ENCODE data around the gene PPP2R3B.
"Not testable (repeated sequence)": the region's sequence is repeated elsewhere in the genome, so short reads cannot be mapped to it uniquely, and the experiment has no call there.

Gene PPP2R3B

GRCh38 chrX:353566-354535, 32.9 kb downstream of the PPP2R3B start:
- Histone ChIP-seq H3K4me3 (ENCODE audit: insufficient read depth, low read depth, low read length) (no peak overlapping the region), H3K36me3 (ENCODE audit: control insufficient read depth, insufficient read depth, low read length) (peaks cover 4% of the 10 kb centered on the region), H3K27ac (ENCODE audit: insufficient read depth, low read depth, low read length, poor library complexity, severe bottlenecking) (no peak overlapping the region), H3K4me1 (ENCODE audit: control insufficient read depth, insufficient read depth, low read length) (no peaks in the 10 kb centered on the region), H3K27me3 (ENCODE audit: control insufficient read depth, insufficient read depth, low read length, poor library complexity, severe bottlenecking) (no peaks in the 10 kb centered on the region), H3K9me3 (ENCODE audit: control insufficient read depth, low read length) (no peaks in the 10 kb centered on the region)
- 93% methylated on average over 39 of the region's 39 CpGs for WGBS, 2 experiments

GRCh38 chrX:352582-353314, 34.0 kb downstream of the PPP2R3B start:
- Histone ChIP-seq H3K27ac (ENCODE audit: insufficient read depth, low read depth, low read length, poor library complexity, severe bottlenecking) (no peak overlapping the region), H3K4me1 (ENCODE audit: control insufficient read depth, insufficient read depth, low read length) (no peaks in the 10 kb centered on the region), H3K27me3 (ENCODE audit: control insufficient read depth, insufficient read depth, low read length, poor library complexity, severe bottlenecking) (no peaks in the 10 kb centered on the region), H3K4me3 (ENCODE audit: insufficient read depth, low read depth, low read length) (no peak overlapping the region), H3K36me3 (ENCODE audit: control insufficient read depth, insufficient read depth, low read length) (peaks cover 4% of the 10 kb centered on the region), H3K9me3 (ENCODE audit: control insufficient read depth, low read length) (no peaks in the 10 kb centered on the region)
- WGBS, 2 experiments: 93 to 94% methylated on average over 39 of the region's 39 CpGs

- 96% methylated on average over 27 of the region's 27 CpGs for WGBS, 2 experiments
- Histone ChIP-seq H3K9me3 (ENCODE audit: control insufficient read depth, low read length) (no peaks in the 10 kb centered on the region), H3K4me1 (ENCODE audit: control insufficient read depth, insufficient read depth, low read length) (no peaks in the 10 kb centered on the region), H3K4me3 (ENCODE audit: insufficient read depth, low read depth, low read length) (no peak overlapping the region), H3K36me3 (ENCODE audit: control insufficient read depth, insufficient read depth, low read length) (peaks cover 4% of the 10 kb centered on the region), H3K27ac (ENCODE audit: insufficient read depth, low read depth, low read length, poor library complexity, severe bottlenecking) (no peak overlapping the region), H3K27me3 (ENCODE audit: control insufficient read depth, insufficient read depth, low read length, poor library complexity, severe bottlenecking) (no peaks in the 10 kb centered on the region)
These were observed 34.5 kb downstream of the PPP2R3B start for GRCh38 chrX:352181-352580.

- no peaks in the 10 kb centered on the region for H3K9me3 ChIP-seq (ENCODE audit: control insufficient read depth, low read length)
- H3K4me3 ChIP-seq (ENCODE audit: insufficient read depth, low read depth, low read length): no peak overlapping the region
- H3K27ac ChIP-seq (ENCODE audit: insufficient read depth, low read depth, low read length, poor library complexity, severe bottlenecking): no peak overlapping the region
- no peaks in the 10 kb centered on the region for H3K4me1 ChIP-seq (ENCODE audit: control insufficient read depth, insufficient read depth, low read length)
- 96 to 97% methylated on average over 9 to 10 of the region's 10 CpGs for WGBS, 2 experiments
- H3K27me3 ChIP-seq (ENCODE audit: control insufficient read depth, insufficient read depth, low read length, poor library complexity, severe bottlenecking): no peaks in the 10 kb centered on the region
- H3K36me3 ChIP-seq (ENCODE audit: control insufficient read depth, insufficient read depth, low read length): peaks cover 3% of the 10 kb centered on the region
These were observed 35.0 kb downstream of the PPP2R3B start for GRCh38 chrX:351736-352135.

GRCh38 chrX:351324-351641, 35.4 kb downstream of the PPP2R3B start:
- not testable (repeated sequence) for H3K27me3 ChIP-seq (ENCODE audit: control insufficient read depth, insufficient read depth, low read length, poor library complexity, severe bottlenecking)
- WGBS, 2 experiments: 93 to 95% methylated on average over 8 to 9 of the region's 13 CpGs

GRCh38 chrX:350534-351323, 36.0 kb downstream of the PPP2R3B start:
- H3K27me3 ChIP-seq (ENCODE audit: control insufficient read depth, insufficient read depth, low read length, poor library complexity, severe bottlenecking): no peaks in the 10 kb centered on the region
- no peak overlapping the region for H3K4me3 ChIP-seq (ENCODE audit: insufficient read depth, low read depth, low read length)
- H3K36me3 ChIP-seq (ENCODE audit: control insufficient read depth, insufficient read depth, low read length): no peaks in the 10 kb centered on the region
- H3K9me3 ChIP-seq (ENCODE audit: control insufficient read depth, low read length): no peaks in the 10 kb centered on the region
- H3K27ac ChIP-seq (ENCODE audit: insufficient read depth, low read depth, low read length, poor library complexity, severe bottlenecking): no peak overlapping the region
- WGBS, 2 experiments: 95 to 96% methylated on average over 61 of the region's 61 CpGs
- no peaks in the 10 kb centered on the region for H3K4me1 ChIP-seq (ENCODE audit: control insufficient read depth, insufficient read depth, low read length)

More at GRCh38 chrX:351324-351641, 35.4 kb downstream of the PPP2R3B start:
- H3K9me3 ChIP-seq (ENCODE audit: control insufficient read depth, low read length); H3K27ac ChIP-seq (ENCODE audit: insufficient read depth, low read depth, low read length, poor library complexity, severe bottlenecking); H3K36me3 ChIP-seq (ENCODE audit: control insufficient read depth, insufficient read depth, low read length); H3K4me1 ChIP-seq (ENCODE audit: control insufficient read depth, insufficient read depth, low read length); H3K4me3 ChIP-seq (ENCODE audit: insufficient read depth, low read depth, low read length): not testable (repeated sequence)

- no peaks in the 10 kb centered on the region for H3K4me1 ChIP-seq (ENCODE audit: control insufficient read depth, insufficient read depth, low read length)
- H3K4me3 ChIP-seq (ENCODE audit: insufficient read depth, low read depth, low read length): no peak overlapping the region
- H3K27me3 ChIP-seq (ENCODE audit: control insufficient read depth, insufficient read depth, low read length, poor library complexity, severe bottlenecking): no peaks in the 10 kb centered on the region
- no peaks in the 10 kb centered on the region for H3K9me3 ChIP-seq (ENCODE audit: control insufficient read depth, low read length)
- WGBS, 2 experiments: 91 to 93% methylated on average over 20 of the region's 20 CpGs
- no peak overlapping the region for H3K27ac ChIP-seq (ENCODE audit: insufficient read depth, low read depth, low read length, poor library complexity, severe bottlenecking)
- peaks cover 1% of the 10 kb centered on the region for H3K36me3 ChIP-seq (ENCODE audit: control insufficient read depth, insufficient read depth, low read length)
These were observed 36.6 kb downstream of the PPP2R3B start for GRCh38 chrX:350148-350533.

- no peak overlapping the region for H3K27ac ChIP-seq (ENCODE audit: insufficient read depth, low read depth, low read length, poor library complexity, severe bottlenecking)
- H3K36me3 ChIP-seq (ENCODE audit: control insufficient read depth, insufficient read depth, low read length): peaks cover 6% of the 10 kb centered on the region
- H3K4me1 ChIP-seq (ENCODE audit: control insufficient read depth, insufficient read depth, low read length): no peaks in the 10 kb centered on the region
- no peak overlapping the region for H3K4me3 ChIP-seq (ENCODE audit: insufficient read depth, low read depth, low read length)
- no peaks in the 10 kb centered on the region for H3K27me3 ChIP-seq (ENCODE audit: control insufficient read depth, insufficient read depth, low read length, poor library complexity, severe bottlenecking)
- H3K9me3 ChIP-seq (ENCODE audit: control insufficient read depth, low read length): no peaks in the 10 kb centered on the region
- whole genome bisulfite sequencing, 2 experiments: 91 to 95% methylated on average over 10 of the region's 10 CpGs
These were observed 37.0 kb downstream of the PPP2R3B start for GRCh38 chrX:349702-350101.

- peaks cover 11% of the 10 kb centered on the region for H3K36me3 ChIP-seq (ENCODE audit: control insufficient read depth, insufficient read depth, low read length)
- no peaks in the 10 kb centered on the region for H3K27me3 ChIP-seq (ENCODE audit: control insufficient read depth, insufficient read depth, low read length, poor library complexity, severe bottlenecking)
- no peak overlapping the region for H3K27ac ChIP-seq (ENCODE audit: insufficient read depth, low read depth, low read length, poor library complexity, severe bottlenecking)
- H3K4me3 ChIP-seq (ENCODE audit: insufficient read depth, low read depth, low read length): no peak overlapping the region
- no peaks in the 10 kb centered on the region for H3K4me1 ChIP-seq (ENCODE audit: control insufficient read depth, insufficient read depth, low read length)
- 93 to 95% methylated on average over 18 of the region's 18 CpGs for WGBS, 2 experiments
- no peaks in the 10 kb centered on the region for H3K9me3 ChIP-seq (ENCODE audit: control insufficient read depth, low read length)
These were observed 37.5 kb downstream of the PPP2R3B start for GRCh38 chrX:349196-349595.

Measured in ectodermal cell (in vitro differentiated cells).